Caco-2 (cell line): ENCODE results near the gene SMYD3. TPM values are rescaled to one million over a fixed set of nuclear protein-coding genes. Genes with fewer than 3 reads are reported as not detected.

Experiments
- BruUV-seq: library from RNA; stranded (reverse); fragments of 400-500 nt; replicated peaks from 2 replicates; lab custom pipeline; 2021; lab: Mats Ljungman, UMichigan
- CTCF ChIA-PET: fragments of 300-600 bp; sonication (Branson Sonifier 250); formaldehyde crosslinking; loops from one replicate; lab custom pipeline; 2022; ENCODE audit warnings: antibody characterized with exemption; lab: Charles Lee
- POLR2A ChIA-PET: fragments of 300-600 bp; sonication (Branson Sonifier 250); formaldehyde crosslinking; loops from one replicate; lab custom pipeline; 2022; ENCODE audit warnings: antibody characterized with exemption; lab: Charles Lee
- DNase-seq, 2 experiments: peaks; one replicate each; pipeline versions ENCODE4 v3.0.0 to v3.0.0-alpha.2; 2020 to 2022
- H3K27me3 ChIP-seq: replicated peaks from 2 replicates; pipeline ENCODE4 v1.6.0; 2011; ENCODE audit warnings: low read length; ENCODE audit not compliant: control insufficient read depth, insufficient read depth
- H3K36me3 ChIP-seq: 2 replicates; pipeline ENCODE4 v1.5.1; 2011; ENCODE audit warnings: low read length; ENCODE audit not compliant: control insufficient read depth, insufficient read depth
- H3K4me1 ChIP-seq: fragments of 250-450 bp; sonication (Bioruptor Pico); 2 replicates; pipeline ENCODE4 v1.5.1; 2020; ENCODE audit warnings: mild to moderate bottlenecking
- H3K4me3 ChIP-seq: 2 replicates; pipeline ENCODE4 v1.5.1; 2011; ENCODE audit warnings: low read depth, mild to moderate bottlenecking, control low read depth, low read length
- H3K9me3 ChIP-seq: fragments of 250-450 bp; sonication (Bioruptor Pico); 2 replicates; pipeline ENCODE4 v1.5.1; 2020; ENCODE audit warnings: mild to moderate bottlenecking, moderate library complexity
- H3K27ac Mint-ChIP-seq: one replicate; pipeline ENCODE4 v1.8.0; 2022; ENCODE audit warnings: mixed read lengths; ENCODE audit not compliant: unreplicated experiment
- H3K27me3 Mint-ChIP-seq: one replicate; pipeline ENCODE4 v1.8.0; 2022; ENCODE audit warnings: mixed read lengths; ENCODE audit not compliant: insufficient read depth, unreplicated experiment
- H3K36me3 Mint-ChIP-seq: one replicate; pipeline ENCODE4 v1.8.0; 2022; ENCODE audit warnings: mild to moderate bottlenecking, mixed read lengths; ENCODE audit not compliant: insufficient read depth, unreplicated experiment
- H3K4me1 Mint-ChIP-seq: one replicate; pipeline ENCODE4 v1.8.0; 2022; ENCODE audit warnings: low read depth, mixed read lengths; ENCODE audit not compliant: unreplicated experiment
- H3K4me3 Mint-ChIP-seq: one replicate; pipeline ENCODE4 v1.8.0; 2022; ENCODE audit warnings: mild to moderate bottlenecking, moderate library complexity, mixed read lengths; ENCODE audit not compliant: unreplicated experiment
- H3K9me3 Mint-ChIP-seq: one replicate; pipeline ENCODE4 v1.8.0; 2022; ENCODE audit warnings: mixed read lengths; ENCODE audit not compliant: unreplicated experiment
- CTCF ChIP-seq, 2 experiments: fragments of 200-600 bp in 1 of 2; IDR thresholded peaks; 1 replicate in 1 of 2; 2 replicates in 1 of 2; pipeline versions ENCODE4 v1.5.1 to v1.8.0; 2011 to 2022; ENCODE audit warnings: antibody characterized with exemption in 1 of 2, control low read depth in 1 of 2, inconsistent platforms in 1 of 2, low read depth in 1 of 2, low read length in 1 of 2, mild to moderate bottlenecking in 1 of 2, moderate library complexity in 1 of 2; ENCODE audit not compliant: insufficient read depth in 1 of 2, severe bottlenecking in 1 of 2, unreplicated experiment in 1 of 2
- intact Hi-C: fragments of 100-400 bp; cut with micrococcal nuclease; formaldehyde crosslinking; loops from one replicate; pipeline ENCODE4 v1.10.0; 2022; ENCODE audit not compliant: unreplicated experiment
- total RNA-seq: library from RNA; stranded (reverse); gene quantifications from 2 replicates; pipeline ENCODE4 v1.2.3, GENCODE V29; 2022

The SMYD3 gene
- total RNA-seq, 1 experiment from 2014 or later: 33.0 TPM

DNA sequence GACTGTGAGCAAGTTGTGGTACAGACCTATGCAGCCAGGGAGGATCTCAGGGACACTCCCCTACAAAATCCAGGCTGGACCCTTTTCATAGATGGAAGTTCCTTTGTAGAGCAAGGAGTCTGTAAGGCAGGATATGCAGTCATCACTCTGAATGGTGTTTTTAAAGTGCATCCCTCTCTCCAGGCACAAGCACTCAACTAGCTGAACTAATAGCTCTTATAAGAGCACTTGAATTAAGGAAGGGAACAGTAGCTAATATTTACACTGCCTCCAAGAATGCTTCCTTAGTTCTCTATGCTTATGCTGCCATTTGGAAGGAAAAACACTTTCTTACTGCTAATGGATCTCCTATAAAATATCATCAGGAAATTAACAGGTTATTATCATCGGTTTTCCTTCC, 27.0 kb upstream of the SMYD3 start:
- Mint-ChIP-seq H3K4me3 (no peak overlapping the region), H3K36me3 (no peaks in the 10 kb centered on the region), H3K9me3 (peaks cover 8% of the 10 kb centered on the region), H3K4me1 (peaks cover 6% of the 10 kb centered on the region), H3K27ac (no peak overlapping the region), H3K27me3 (peaks cover 2% of the 10 kb centered on the region)
- H3K9me3 ChIP-seq: peaks cover 9% of the 10 kb centered on the region
- H3K4me1 ChIP-seq: no peaks in the 10 kb centered on the region
- ChIA-PET POLR2A (no interaction called here), CTCF (no interaction called here)
- TF ChIP-seq CTCF (IDR thresholded peaks at IDR 0.05; ENCODE audit: insufficient read depth in 1 of 2, low read depth in 1 of 2, low read length in 1 of 2, severe bottlenecking in 1 of 2, unreplicated experiment in 1 of 2): no peak
- intact Hi-C loops: no loop called here
- no TSS peak for BruUV-seq
- DNase-seq: no peak
- no peak overlapping the region for H3K4me3 ChIP-seq
- no peaks in the 10 kb centered on the region for H3K36me3 ChIP-seq
- H3K27me3 ChIP-seq: no peaks in the 10 kb centered on the region; the same call in 1 of the 2 replicates

GRCh38 chr1:246533371-246533905, 26.4 kb upstream of the SMYD3 start:
- no peaks in the 10 kb centered on the region for H3K36me3 ChIP-seq
- Mint-ChIP-seq H3K27me3 (peaks cover 2% of the 10 kb centered on the region), H3K9me3 (peaks cover 15% of the 10 kb centered on the region), H3K36me3 (no peaks in the 10 kb centered on the region), H3K4me3 (no peak overlapping the region), H3K27ac (no peak overlapping the region), H3K4me1 (peaks cover 6% of the 10 kb centered on the region)
- no peak overlapping the region for H3K4me3 ChIP-seq
- BruUV-seq: no TSS peak
- intact Hi-C loops: no loop called here
- H3K9me3 ChIP-seq: peaks cover 9% of the 10 kb centered on the region
- no peak for TF ChIP-seq CTCF (IDR thresholded peaks at IDR 0.05; ENCODE audit: insufficient read depth in 1 of 2, low read depth in 1 of 2, low read length in 1 of 2, severe bottlenecking in 1 of 2, unreplicated experiment in 1 of 2)
- POLR2A ChIA-PET: no interaction called here
- no peaks in the 10 kb centered on the region; the same call in 1 of the 2 replicates for H3K27me3 ChIP-seq
- no peak for DNase-seq
- H3K4me1 ChIP-seq: no peaks in the 10 kb centered on the region
- CTCF ChIA-PET: no interaction called here

DNA sequence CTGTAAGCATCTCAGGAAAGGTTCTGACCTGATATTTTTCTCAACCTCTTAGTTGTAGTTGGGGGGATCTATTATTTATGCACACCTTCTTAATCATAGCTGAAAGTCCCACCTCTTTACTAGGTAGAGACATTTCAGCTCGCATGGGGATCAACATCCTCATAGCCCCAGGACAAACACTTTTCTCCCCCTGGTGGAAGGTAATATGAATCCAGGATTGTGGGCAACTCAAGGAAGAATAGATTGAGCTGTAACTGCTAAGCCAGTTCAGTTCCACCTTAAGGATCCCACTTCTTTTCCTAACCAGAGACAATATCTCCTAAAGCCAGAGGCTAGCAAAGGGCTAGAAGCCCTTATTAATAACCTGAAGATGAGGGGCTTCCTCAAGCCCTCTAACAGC, 25.4 kb upstream of the SMYD3 start:
- ChIA-PET POLR2A (no interaction called here), CTCF (interaction anchor here (1.1 kb wide), 1 partner anchor 35 kb away, joined by 5 read pairs; no protein-coding TSS in a partner anchor)
- no peaks in the 10 kb centered on the region for H3K4me1 ChIP-seq
- H3K27me3 ChIP-seq: no peaks in the 10 kb centered on the region; the same call in 1 of the 2 replicates
- Mint-ChIP-seq H3K27me3 (peaks cover 5% of the 10 kb centered on the region), H3K4me1 (no peaks in the 10 kb centered on the region), H3K36me3 (no peaks in the 10 kb centered on the region), H3K27ac (no peak overlapping the region), H3K9me3 (peaks cover 20% of the 10 kb centered on the region), H3K4me3 (no peak overlapping the region)
- TF ChIP-seq CTCF (IDR thresholded peaks at IDR 0.05; ENCODE audit: insufficient read depth in 1 of 2, low read depth in 1 of 2, low read length in 1 of 2, severe bottlenecking in 1 of 2, unreplicated experiment in 1 of 2): peak in 1 of 2 experiments; percentile 13
- H3K36me3 ChIP-seq: no peaks in the 10 kb centered on the region
- BruUV-seq: no TSS peak
- intact Hi-C loops: loop anchor here (1.0 kb wide), 1 partner anchor 35 kb away; no protein-coding TSS in a partner anchor
- no peak overlapping the region for H3K4me3 ChIP-seq
- DNase-seq: no peak
- peaks cover 9% of the 10 kb centered on the region for H3K9me3 ChIP-seq
